ENCODE measurements around the gene NLRP13.

DNA sequence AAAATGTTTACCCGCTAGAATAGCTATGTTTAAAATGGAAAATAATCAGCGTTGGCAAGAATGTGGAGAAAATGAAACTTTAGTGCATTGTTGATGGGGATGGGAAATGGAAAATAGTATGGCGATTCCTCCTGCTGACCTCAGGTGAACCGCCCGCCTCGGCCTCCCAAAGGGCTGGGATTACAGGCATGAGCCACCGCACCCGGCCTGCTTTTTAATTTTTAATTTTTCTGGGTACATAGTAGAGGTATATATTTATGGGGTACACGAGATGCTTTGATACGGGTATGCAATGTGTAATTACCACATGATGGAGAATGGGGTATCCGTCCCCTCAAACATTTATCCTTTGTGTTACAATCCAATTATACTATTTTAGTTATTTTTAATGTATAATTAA lies 8.2 kb upstream of the NLRP13 start:
- TF ChIP-seq JUND (IDR thresholded peaks at IDR 0.05) (no peak), POLR2AphosphoS5 (IDR thresholded peaks at IDR 0.05; ENCODE audit: low read depth, low read length) (no peak), CBX3 (IDR thresholded peaks at IDR 0.05; ENCODE audit: low read depth) (no peak), RAD21 (IDR thresholded peaks at IDR 0.05; ENCODE audit: low read depth) (no peak)
- TF ChIP-seq, protein P1, sequence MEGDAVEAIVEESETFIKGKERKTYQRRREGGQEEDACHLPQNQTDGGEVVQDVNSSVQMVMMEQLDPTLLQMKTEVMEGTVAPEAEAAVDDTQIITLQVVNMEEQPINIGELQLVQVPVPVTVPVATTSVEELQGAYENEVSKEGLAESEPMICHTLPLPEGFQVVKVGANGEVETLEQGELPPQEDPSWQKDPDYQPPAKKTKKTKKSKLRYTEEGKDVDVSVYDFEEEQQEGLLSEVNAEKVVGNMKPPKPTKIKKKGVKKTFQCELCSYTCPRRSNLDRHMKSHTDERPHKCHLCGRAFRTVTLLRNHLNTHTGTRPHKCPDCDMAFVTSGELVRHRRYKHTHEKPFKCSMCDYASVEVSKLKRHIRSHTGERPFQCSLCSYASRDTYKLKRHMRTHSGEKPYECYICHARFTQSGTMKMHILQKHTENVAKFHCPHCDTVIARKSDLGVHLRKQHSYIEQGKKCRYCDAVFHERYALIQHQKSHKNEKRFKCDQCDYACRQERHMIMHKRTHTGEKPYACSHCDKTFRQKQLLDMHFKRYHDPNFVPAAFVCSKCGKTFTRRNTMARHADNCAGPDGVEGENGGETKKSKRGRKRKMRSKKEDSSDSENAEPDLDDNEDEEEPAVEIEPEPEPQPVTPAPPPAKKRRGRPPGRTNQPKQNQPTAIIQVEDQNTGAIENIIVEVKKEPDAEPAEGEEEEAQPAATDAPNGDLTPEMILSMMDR (IDR thresholded peaks at IDR 0.05 in 2 of 3, conservative IDR thresholded peaks at IDR 0.05 in 1 of 3; ENCODE audit: borderline replicate concordance in 1 of 3, insufficient read depth in 1 of 3, low read depth in 2 of 3, low read length in 2 of 3) = no peak
- TF ChIP-seq, protein P2, sequence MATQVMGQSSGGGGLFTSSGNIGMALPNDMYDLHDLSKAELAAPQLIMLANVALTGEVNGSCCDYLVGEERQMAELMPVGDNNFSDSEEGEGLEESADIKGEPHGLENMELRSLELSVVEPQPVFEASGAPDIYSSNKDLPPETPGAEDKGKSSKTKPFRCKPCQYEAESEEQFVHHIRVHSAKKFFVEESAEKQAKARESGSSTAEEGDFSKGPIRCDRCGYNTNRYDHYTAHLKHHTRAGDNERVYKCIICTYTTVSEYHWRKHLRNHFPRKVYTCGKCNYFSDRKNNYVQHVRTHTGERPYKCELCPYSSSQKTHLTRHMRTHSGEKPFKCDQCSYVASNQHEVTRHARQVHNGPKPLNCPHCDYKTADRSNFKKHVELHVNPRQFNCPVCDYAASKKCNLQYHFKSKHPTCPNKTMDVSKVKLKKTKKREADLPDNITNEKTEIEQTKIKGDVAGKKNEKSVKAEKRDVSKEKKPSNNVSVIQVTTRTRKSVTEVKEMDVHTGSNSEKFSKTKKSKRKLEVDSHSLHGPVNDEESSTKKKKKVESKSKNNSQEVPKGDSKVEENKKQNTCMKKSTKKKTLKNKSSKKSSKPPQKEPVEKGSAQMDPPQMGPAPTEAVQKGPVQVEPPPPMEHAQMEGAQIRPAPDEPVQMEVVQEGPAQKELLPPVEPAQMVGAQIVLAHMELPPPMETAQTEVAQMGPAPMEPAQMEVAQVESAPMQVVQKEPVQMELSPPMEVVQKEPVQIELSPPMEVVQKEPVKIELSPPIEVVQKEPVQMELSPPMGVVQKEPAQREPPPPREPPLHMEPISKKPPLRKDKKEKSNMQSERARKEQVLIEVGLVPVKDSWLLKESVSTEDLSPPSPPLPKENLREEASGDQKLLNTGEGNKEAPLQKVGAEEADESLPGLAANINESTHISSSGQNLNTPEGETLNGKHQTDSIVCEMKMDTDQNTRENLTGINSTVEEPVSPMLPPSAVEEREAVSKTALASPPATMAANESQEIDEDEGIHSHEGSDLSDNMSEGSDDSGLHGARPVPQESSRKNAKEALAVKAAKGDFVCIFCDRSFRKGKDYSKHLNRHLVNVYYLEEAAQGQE (IDR thresholded peaks at IDR 0.05; ENCODE audit: low read depth) = no peak
- TF ChIP-seq, protein P3, sequence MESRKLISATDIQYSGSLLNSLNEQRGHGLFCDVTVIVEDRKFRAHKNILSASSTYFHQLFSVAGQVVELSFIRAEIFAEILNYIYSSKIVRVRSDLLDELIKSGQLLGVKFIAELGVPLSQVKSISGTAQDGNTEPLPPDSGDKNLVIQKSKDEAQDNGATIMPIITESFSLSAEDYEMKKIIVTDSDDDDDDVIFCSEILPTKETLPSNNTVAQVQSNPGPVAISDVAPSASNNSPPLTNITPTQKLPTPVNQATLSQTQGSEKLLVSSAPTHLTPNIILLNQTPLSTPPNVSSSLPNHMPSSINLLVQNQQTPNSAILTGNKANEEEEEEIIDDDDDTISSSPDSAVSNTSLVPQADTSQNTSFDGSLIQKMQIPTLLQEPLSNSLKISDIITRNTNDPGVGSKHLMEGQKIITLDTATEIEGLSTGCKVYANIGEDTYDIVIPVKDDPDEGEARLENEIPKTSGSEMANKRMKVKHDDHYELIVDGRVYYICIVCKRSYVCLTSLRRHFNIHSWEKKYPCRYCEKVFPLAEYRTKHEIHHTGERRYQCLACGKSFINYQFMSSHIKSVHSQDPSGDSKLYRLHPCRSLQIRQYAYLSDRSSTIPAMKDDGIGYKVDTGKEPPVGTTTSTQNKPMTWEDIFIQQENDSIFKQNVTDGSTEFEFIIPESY (IDR thresholded peaks at IDR 0.05; ENCODE audit: extremely low read depth, insufficient replicate concordance, low read length) = no peak
